IMR-90 (cell line): ENCODE data around the gene SERPINB10. TPM values are rescaled to one million over a fixed set of nuclear protein-coding genes. Genes with fewer than 3 reads are reported as not detected.

ENCODE experiments used
- ATAC-seq: fragments of 200-7000 bp; cut with Tn5 transposase; 2 replicates; pipeline ENCODE4 v1.9.1; 2020; ENCODE audit warnings: low read depth, mild to moderate bottlenecking, moderate library complexity
- BruUV-seq: library from RNA; stranded (reverse); fragments of 400-500 nt; replicated peaks from 2 replicates; lab custom pipeline; 2021; lab: Mats Ljungman, UMichigan
- CTCF ChIA-PET: fragments of 300-600 bp; formaldehyde crosslinking; extraction: SDS; loops from one replicate; lab custom pipeline; 2021; ENCODE audit warnings: antibody characterized with exemption; lab: Yijun Ruan, JAX
- POLR2A ChIA-PET: fragments of 300-600 bp; sonication (Branson Sonifier 250); formaldehyde crosslinking; loops from one replicate; lab custom pipeline; 2022; ENCODE audit warnings: antibody characterized with exemption; ENCODE audit not compliant: unreplicated experiment; lab: Charles Lee
- DNase-seq: peaks from one replicate; pipeline ENCODE4 v3.0.0; 2013
- H2AFZ ChIP-seq: replicated peaks from 2 replicates; pipeline ENCODE3; 2013; ENCODE audit warnings: low read length, mild to moderate bottlenecking; ENCODE audit not compliant: poor library complexity
- H2AK5ac ChIP-seq: 2 replicates; pipeline ENCODE4 v1.6.1; 2013; ENCODE audit warnings: low read depth, low read length, inconsistent platforms
- H2AK9ac ChIP-seq: replicated peaks from 2 replicates; pipeline ENCODE3; 2013; ENCODE audit warnings: mild to moderate bottlenecking, low read depth, low read length, moderate library complexity; ENCODE audit not compliant: poor library complexity
- H2BK120ac ChIP-seq: 2 replicates; pipeline ENCODE4 v1.6.1; 2013; ENCODE audit warnings: low read depth, low read length, inconsistent platforms
- H2BK15ac ChIP-seq: 3 replicates; pipeline ENCODE4 v1.6.1; 2013; ENCODE audit warnings: low read depth, low read length, inconsistent platforms
- H2BK20ac ChIP-seq: 2 replicates; pipeline ENCODE4 v1.6.1; 2013; ENCODE audit warnings: low read depth, mild to moderate bottlenecking, inconsistent platforms, low read length, moderate library complexity
- H2BK5ac ChIP-seq: 2 replicates; pipeline ENCODE4 v1.6.1; 2013; ENCODE audit warnings: mild to moderate bottlenecking, low read depth, low read length, inconsistent platforms; ENCODE audit not compliant: poor library complexity, severe bottlenecking
- H3K14ac ChIP-seq: replicated peaks from 2 replicates; pipeline ENCODE4 v1.6.1; 2013; ENCODE audit warnings: low read depth, low read length, inconsistent platforms
- H3K18ac ChIP-seq: 2 replicates; pipeline ENCODE4 v1.6.1; 2013; ENCODE audit warnings: low read depth, low read length, control low read depth
- H3K23ac ChIP-seq: 2 replicates; pipeline ENCODE4 v1.6.1; 2013; ENCODE audit warnings: low read depth, low read length, inconsistent platforms
- H3K27ac ChIP-seq: 2 replicates; pipeline ENCODE4 v1.5.1; 2013; ENCODE audit warnings: mild to moderate bottlenecking, control low read depth, low read length; ENCODE audit not compliant: insufficient read depth
- H3K27me3 ChIP-seq: 2 replicates; pipeline ENCODE4 v1.6.1; 2013; ENCODE audit warnings: low read length; ENCODE audit not compliant: control insufficient read depth, insufficient read depth
- H3K36me3 ChIP-seq: 2 replicates; pipeline ENCODE4 v1.6.1; 2013; ENCODE audit warnings: low read length, mixed read lengths; ENCODE audit not compliant: control insufficient read depth, insufficient read depth
- H3K4ac ChIP-seq: 2 replicates; pipeline ENCODE4 v1.6.1; 2013; ENCODE audit warnings: low read depth, low read length, inconsistent platforms
- H3K4me1 ChIP-seq: 2 replicates; pipeline ENCODE4 v1.6.1; 2013; ENCODE audit warnings: low read length, mixed read lengths; ENCODE audit not compliant: control insufficient read depth, insufficient read depth
- H3K4me2 ChIP-seq: 2 replicates; pipeline ENCODE4 v1.6.1; 2013; ENCODE audit warnings: low read depth, mild to moderate bottlenecking, control low read depth, low read length, moderate library complexity
- H3K4me3 ChIP-seq: 2 replicates; pipeline ENCODE4 v1.5.1; 2013; ENCODE audit warnings: low read depth, mild to moderate bottlenecking, control low read depth, low read length, moderate library complexity; ENCODE audit not compliant: insufficient read depth
- H3K56ac ChIP-seq: 2 replicates; pipeline ENCODE4 v1.6.1; 2013; ENCODE audit warnings: low read length, inconsistent platforms; ENCODE audit not compliant: insufficient read depth; ENCODE audit errors: extremely low read depth
- H3K79me1 ChIP-seq, 2 experiments: 2 replicates each; pipeline ENCODE4 v1.6.1; 2013; ENCODE audit warnings: low read length in 2 of 2, inconsistent platforms in 1 of 2, low read depth in 1 of 2
- H3K9ac ChIP-seq: 2 replicates; pipeline ENCODE4 v1.6.1; 2013; ENCODE audit warnings: low read depth, low read length, control low read depth
- H3K9me1 ChIP-seq: 2 replicates; pipeline ENCODE4 v1.6.1; 2013; ENCODE audit warnings: low read length, inconsistent platforms; ENCODE audit not compliant: insufficient read depth
- H3K9me3 ChIP-seq: 2 replicates; pipeline ENCODE4 v1.6.1; 2013; ENCODE audit warnings: low read length; ENCODE audit not compliant: control insufficient read depth, insufficient read depth
- H4K20me1 ChIP-seq: 2 replicates; pipeline ENCODE4 v1.6.1; 2013; ENCODE audit warnings: low read length, inconsistent platforms; ENCODE audit not compliant: insufficient read depth
- H4K5ac ChIP-seq: 2 replicates; pipeline ENCODE4 v1.6.1; 2013; ENCODE audit warnings: mild to moderate bottlenecking, low read depth, low read length, control low read depth
- H4K8ac ChIP-seq, 2 experiments: 2 replicates each; pipeline ENCODE4 v1.6.1; 2013; ENCODE audit warnings: low read depth in 2 of 2, low read length in 2 of 2, control low read depth in 1 of 2, inconsistent platforms in 1 of 2
- H4K91ac ChIP-seq: 2 replicates; pipeline ENCODE4 v1.6.1; 2013; ENCODE audit warnings: low read depth, low read length, inconsistent platforms; ENCODE audit not compliant: insufficient read depth
- ELK1 ChIP-seq: fragments of 150-350 bp; IDR thresholded peaks from 2 replicates; pipeline ENCODE4 v1.6.1; 2016; ENCODE audit warnings: low read depth, mild to moderate bottlenecking, low read length, moderate library complexity, borderline replicate concordance
- MAZ ChIP-seq: IDR thresholded peaks from 2 replicates; pipeline ENCODE4 v1.6.1; 2012; ENCODE audit warnings: low read depth, mild to moderate bottlenecking, low read length, improper control_type of control experiment, moderate library complexity, borderline replicate concordance
- POLR2A ChIP-seq: IDR thresholded peaks from 2 replicates; pipeline ENCODE4 v1.6.1; 2012; ENCODE audit warnings: mild to moderate bottlenecking, low read depth, low read length
- SMC3 ChIP-seq: fragments of 150-350 bp; IDR thresholded peaks from 2 replicates; pipeline ENCODE4 v1.6.1; 2016; ENCODE audit warnings: low read depth, mild to moderate bottlenecking, antibody characterized with exemption, low read length, moderate library complexity
- WGBS, 2 experiments: methylation state at CpG; one replicate each; pipeline versions ENCODE4 v1.1.5 to v1.1.7; 2013; ENCODE audit warnings: missing lambda C conversion rate in 2 of 2; ENCODE audit not compliant: insufficient read length in 1 of 2; ENCODE audit errors: extremely low coverage in 2 of 2; 5-methylcytosine and 5-hydroxymethylcytosine counted together
- dilution Hi-C: fragments of 300-500 bp; cut with HindIII; formaldehyde crosslinking; loops from one replicate; pipeline ENCODE4 v1.14.3; 2018; ENCODE audit warnings: low sequenced_read_pairs; ENCODE audit not compliant: unreplicated experiment
- in situ Hi-C: fragments of 300-500 bp; cut with MboI; formaldehyde crosslinking; loops from 3 replicates; pipeline ENCODE4 v1.14.3; 2019; ENCODE audit warnings: low sequenced_read_pairs, inconsistent platforms, mixed read lengths
- intact Hi-C: fragments of 100-400 bp; cut with micrococcal nuclease; formaldehyde crosslinking; loops from 2 replicates; pipeline ENCODE4 v1.10.0; 2022
- polyA plus RNA-seq, 3 experiments: library from polyadenylated mRNA; depleted of rRNA; stranded (reverse); fragments of >200 nt; gene quantifications; 2 replicates each; pipeline ENCODE4 v1.2.3, GENCODE V29; 2012; ENCODE audit warnings: low replicate concordance in 1 of 3
- total RNA-seq: library from RNA; depleted of rRNA; stranded (reverse); fragments of >200 nt; gene quantifications from 2 replicates; pipeline ENCODE4 v1.2.3, GENCODE V29; 2012

The SERPINB10 gene
- total and polyA plus RNA-seq, 2 of the 4 experiments (the other 2 are of a cell fraction): not detected

- Histone ChIP-seq H3K14ac (no peak overlapping the region), H3K27ac (no peak overlapping the region), H2AK9ac (no peak overlapping the region), H3K27me3 (no peaks in the 10 kb centered on the region), H3K9me1 (0 out of 2 replicates have a peak, but pooled peaks cover 2% of the 10 kb centered on the region), H2BK5ac (no peak overlapping the region), H3K36me3 (no peaks in the 10 kb centered on the region), H2BK15ac (no peak overlapping the region), H4K91ac (no peak overlapping the region), H4K5ac (no peak overlapping the region), H3K18ac (no peak overlapping the region), H3K4me1 (no peaks in the 10 kb centered on the region), H4K20me1 (no peaks in the 10 kb centered on the region), H3K23ac (no peak overlapping the region), H3K4me3 (no peak overlapping the region), H3K9ac (no peak overlapping the region), H3K56ac (no peak overlapping the region), H2BK20ac (no peak overlapping the region), H3K9me3 (no peaks in the 10 kb centered on the region), H3K4ac (no peak overlapping the region), H3K79me1 (no peaks in the 10 kb centered on the region), H2BK120ac (no peak overlapping the region), H3K4me2 (no peak overlapping the region), H2AFZ (no peak overlapping the region), H2AK5ac (no peak overlapping the region), H4K8ac (no peak overlapping the region)
- BruUV-seq: no TSS peak
- CTCF ChIA-PET: interaction anchor here (0.9 kb wide), 1 partner anchor 75 kb away, joined by 3 read pairs; no protein-coding TSS in a partner anchor
- POLR2A ChIA-PET: no interaction called here
- dilution Hi-C loops (no loop called here), intact Hi-C loops (no loop called here), in situ Hi-C loops (no loop called here)
- TF ChIP-seq SMC3 (no peak), ELK1 (no peak), MAZ (no peak), POLR2A (no peak)
- WGBS, 2 experiments: no CpG with 5 or more reads among the region's 2 CpGs
- DNase-seq (no peak), ATAC-seq (no peak)
Measured at GRCh38 chr18:63860531-63860930, 47.2 kb upstream of the SERPINB10 start.
